GM12878 (cell line): ENCODE data around the gene BMI1.

ENCODE experiments used
- ATF2 ChIP-seq: IDR thresholded peaks from 2 replicates; pipeline ENCODE4 v1.6.1; 2012; ENCODE audit warnings: low read length, inconsistent platforms
- EP300 ChIP-seq, 2 experiments: fragments of 150-350 bp in 1 of 2; IDR thresholded peaks; 2 replicates each; pipeline ENCODE4 v1.6.1; 2011 to 2012; ENCODE audit warnings: low read depth in 2 of 2, low read length in 2 of 2, borderline replicate concordance in 1 of 2, improper control_type of control experiment in 1 of 2, inconsistent platforms in 1 of 2; ENCODE audit not compliant: control insufficient read depth in 1 of 2

DNA sequence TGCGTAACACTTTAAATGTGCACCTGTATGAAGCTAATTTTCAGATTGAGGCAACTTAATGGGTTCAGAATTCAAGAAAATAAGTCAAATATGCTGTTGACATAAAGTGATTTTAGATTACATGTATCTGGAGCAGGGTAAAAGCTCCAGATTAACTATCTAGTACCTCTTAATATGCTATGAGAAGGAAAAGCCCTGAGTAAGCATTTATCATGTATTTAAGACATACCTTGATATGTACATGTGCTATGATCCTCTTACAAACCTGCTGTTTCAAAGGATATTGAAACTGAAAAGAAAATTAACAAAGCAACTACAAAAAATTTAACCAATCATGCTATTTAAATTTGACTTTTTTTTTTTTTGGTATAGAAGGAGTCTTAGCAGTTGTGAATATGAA, 28.9 kb downstream of the BMI1 start:
- TF ChIP-seq EP300 (IDR thresholded peaks at IDR 0.05; ENCODE audit: borderline replicate concordance in 1 of 2, control insufficient read depth in 1 of 2, low read depth in 2 of 2, low read length in 2 of 2) (no peak), ATF2 (no peak)
